Natural killer cell (primary cell): Measurements from ENCODE around the gene ZBTB21. TPM values are rescaled to one million over a fixed set of nuclear protein-coding genes. Genes with fewer than 3 reads are reported as not detected.

Experiments used
- ATAC-seq, 3 donors: fragments of 150-1000 bp in 2 of 3; fragments of 200-7000 bp in 1 of 3; cut with Tn5 transposase; 1 replicate in 1 of 3; 2 replicates in 2 of 3; pipeline ENCODE4 v1.10.0; 2021; ENCODE audit warnings: mild to moderate bottlenecking in 2 of 3, moderate library complexity in 2 of 3
- DNase-seq, 2 donors: peaks; one replicate each; pipeline versions ENCODE4 v3.0.0 to v3.0.0-alpha.2; 2013 to 2021; ENCODE audit warnings: mixed read lengths in 1 of 2
- H3K27ac ChIP-seq: one replicate; pipeline ENCODE4 v1.5.1; 2013; ENCODE audit warnings: mild to moderate bottlenecking, low read length
- H3K27me3 ChIP-seq: one replicate; pipeline ENCODE4 v1.6.1; 2013; ENCODE audit warnings: low read length; ENCODE audit not compliant: control insufficient read depth, insufficient read depth
- H3K36me3 ChIP-seq: one replicate; pipeline ENCODE4 v1.6.1; 2013; ENCODE audit warnings: low read length; ENCODE audit not compliant: control insufficient read depth, insufficient read depth
- H3K4me1 ChIP-seq: one replicate; pipeline ENCODE4 v1.6.1; 2013; ENCODE audit warnings: low read length; ENCODE audit not compliant: control insufficient read depth, insufficient read depth
- H3K4me3 ChIP-seq: one replicate; pipeline ENCODE4 v1.5.1; 2013; ENCODE audit warnings: low read length
- H3K9me3 ChIP-seq: one replicate; pipeline ENCODE4 v1.6.1; 2013; ENCODE audit warnings: low read length; ENCODE audit not compliant: control insufficient read depth, insufficient read depth
- H3K27ac Mint-ChIP-seq, 2 donors: one replicate each; pipeline ENCODE4 v1.8.0; 2022; ENCODE audit warnings: mild to moderate bottlenecking in 2 of 2, mixed read lengths in 2 of 2, moderate library complexity in 1 of 2
- H3K27me3 Mint-ChIP-seq, 2 donors: one replicate each; pipeline ENCODE4 v1.8.0; 2022; ENCODE audit warnings: low read depth in 2 of 2, mixed read lengths in 2 of 2
- H3K36me3 Mint-ChIP-seq: one replicate; pipeline ENCODE4 v1.8.0; 2022; ENCODE audit warnings: mixed read lengths
- H3K4me1 Mint-ChIP-seq, 2 donors: one replicate each; pipeline ENCODE4 v1.8.0; 2022; ENCODE audit warnings: mixed read lengths in 2 of 2
- H3K4me3 Mint-ChIP-seq: one replicate; pipeline ENCODE4 v1.8.0; 2022; ENCODE audit warnings: mild to moderate bottlenecking, moderate library complexity, mixed read lengths
- H3K9me3 Mint-ChIP-seq, 2 donors: one replicate each; pipeline ENCODE4 v1.8.0; 2022; ENCODE audit warnings: mixed read lengths in 2 of 2
- CTCF ChIP-seq: fragments of 200-600 bp; IDR thresholded peaks from one replicate; pipeline ENCODE4 v1.8.0; 2022; ENCODE audit warnings: antibody characterized with exemption
- WGBS: methylation state at CpG from one replicate; pipeline ENCODE4 v1.1.7; 2013; ENCODE audit warnings: missing lambda C conversion rate; ENCODE audit not compliant: insufficient coverage; 5-methylcytosine and 5-hydroxymethylcytosine counted together
- intact Hi-C: fragments of 100-400 bp; cut with micrococcal nuclease; formaldehyde crosslinking; loops from one replicate; pipeline ENCODE4 v1.14.2; 2022
- total RNA-seq, 4 donors: library from RNA; stranded (reverse); fragments of 120-200 nt in 1 of 4; gene quantifications; one replicate each; pipeline versions ENCODE4 v1.2.3 to v1.2.4, GENCODE V29; 2013 to 2022

The ZBTB21 gene
- total RNA-seq, 3 donors from 2014 or later (not counting 1 experiment from before 2014, with no cell fraction given) = 78.2 to 113 (median 100) TPM

GRCh38 chr21:42044871-42045495 is 34.8 kb upstream of the ZBTB21 start:
- Mint-ChIP-seq H3K27ac (no peak overlapping the region), H3K4me3 (no peak overlapping the region), H3K27me3 (peaks cover 8 to 10% of the 10 kb centered on the region in 2 donors), H3K4me1 (no peaks in the 10 kb centered on the region), H3K36me3 (no peaks in the 10 kb centered on the region), H3K9me3 (no peaks in the 10 kb centered on the region)
- no peaks in the 10 kb centered on the region for H3K4me1 ChIP-seq
- intact Hi-C loops = no loop called here
- ATAC-seq (no peak), DNase-seq (no peak)
- no peak overlapping the region for H3K27ac ChIP-seq
- no peaks in the 10 kb centered on the region for H3K36me3 ChIP-seq
- no peaks in the 10 kb centered on the region for H3K9me3 ChIP-seq
- H3K4me3 ChIP-seq = no peak overlapping the region
- H3K27me3 ChIP-seq = no peaks in the 10 kb centered on the region
- WGBS = 89% methylated on average over 4 of the region's 7 CpGs
- no peak for TF ChIP-seq CTCF

GRCh38 chr21:42043961-42044360 is 33.8 kb upstream of the ZBTB21 start:
- Histone ChIP-seq H3K27me3 (no peaks in the 10 kb centered on the region), H3K4me3 (no peak overlapping the region), H3K9me3 (no peaks in the 10 kb centered on the region), H3K27ac (no peak overlapping the region), H3K4me1 (no peaks in the 10 kb centered on the region), H3K36me3 (no peaks in the 10 kb centered on the region)
- intact Hi-C loops = no loop called here
- Mint-ChIP-seq H3K36me3 (no peaks in the 10 kb centered on the region), H3K4me1 (no peaks in the 10 kb centered on the region), H3K9me3 (no peaks in the 10 kb centered on the region), H3K27ac (no peak overlapping the region), H3K4me3 (no peak overlapping the region), H3K27me3 (peaks cover 0 to 5% of the 10 kb centered on the region in 2 donors)
- WGBS = 90% methylated on average over 17 of the region's 17 CpGs
- ATAC-seq (no peak), DNase-seq (no peak)
- TF ChIP-seq CTCF = no peak

GRCh38 chr21:42043201-42043895 is 33.2 kb upstream of the ZBTB21 start:
- Mint-ChIP-seq H3K27ac (no peak overlapping the region), H3K4me3 (no peak overlapping the region)

More at GRCh38 chr21:42043201-42043895, 33.2 kb upstream of the ZBTB21 start:
- TF ChIP-seq CTCF = no peak
- Mint-ChIP-seq H3K36me3 (no peaks in the 10 kb centered on the region), H3K27me3 (peaks cover 0 to 5% of the 10 kb centered on the region in 2 donors), H3K9me3 (no peaks in the 10 kb centered on the region), H3K4me1 (no peaks in the 10 kb centered on the region)
- DNase-seq (no peak), ATAC-seq (no peak)
- H3K4me3 ChIP-seq = no peak overlapping the region
- no peaks in the 10 kb centered on the region for H3K4me1 ChIP-seq
- intact Hi-C loops = no loop called here
- 86% methylated on average over 16 of the region's 16 CpGs for WGBS
- no peaks in the 10 kb centered on the region for H3K9me3 ChIP-seq
- no peaks in the 10 kb centered on the region for H3K36me3 ChIP-seq
- H3K27ac ChIP-seq = no peak overlapping the region
- no peaks in the 10 kb centered on the region for H3K27me3 ChIP-seq
